ENCODE data around the gene FOXD1. TPM values are rescaled to one million over a fixed set of nuclear protein-coding genes. Genes with fewer than 3 reads are reported as not detected.
A peak's percentile ranks its signal among the peaks of the same experiment; 100 is the strongest.

FOXD1 gene
- total RNA-seq, 3 donors from 2014 or later (not counting 1 experiment from before 2014, with no cell fraction given): 0.31 to 0.63 (median 0.41) TPM

- WGBS (ENCODE audit: insufficient coverage): 23% methylated on average over 2 of the region's 7 CpGs
- peaks cover 16% of the 10 kb centered on the region for H3K4me1 ChIP-seq (ENCODE audit: control insufficient read depth, insufficient read depth, low read length)
- Mint-ChIP-seq H3K36me3 (peaks cover 10% of the 10 kb centered on the region), H3K27me3 (ENCODE audit: low read depth in 2 of 2) (peaks cover 57 to 68% of the 10 kb centered on the region in 2 donors), H3K27ac (no peak overlapping the region), H3K4me1 (peaks cover 11 to 17% of the 10 kb centered on the region in 2 donors), H3K4me3 (peak overlapping the region; percentile 81), H3K9me3 (peaks cover 0 to 1% of the 10 kb centered on the region in 2 donors)
- peak in 1 of 2 donors; percentile 16 for DNase-seq
- H3K36me3 ChIP-seq (ENCODE audit: control insufficient read depth, insufficient read depth, low read length): no peaks in the 10 kb centered on the region
- H3K27me3 ChIP-seq (ENCODE audit: control insufficient read depth, insufficient read depth, low read length): peaks cover 82% of the 10 kb centered on the region
- intact Hi-C loops (cut with micrococcal nuclease): loop anchor here (10.0 kb wide), 1 partner anchor 521 kb away; no protein-coding TSS in a partner anchor
- no peak for ATAC-seq
- no peak overlapping the region for H3K27ac ChIP-seq (ENCODE audit: low read length)
- H3K4me3 ChIP-seq (ENCODE audit: low read length): no peak overlapping the region
- peaks cover 30% of the 10 kb centered on the region for H3K9me3 ChIP-seq (ENCODE audit: control insufficient read depth, insufficient read depth, low read length)
- no peak for TF ChIP-seq CTCF (IDR thresholded peaks at IDR 0.05)
Observed at GRCh38 chr5:73445665-73446630, 2.6 kb downstream of the FOXD1 start.

- Histone ChIP-seq H3K36me3 (ENCODE audit: control insufficient read depth, insufficient read depth, low read length) (no peaks in the 10 kb centered on the region), H3K4me1 (ENCODE audit: control insufficient read depth, insufficient read depth, low read length) (peaks cover 13% of the 10 kb centered on the region), H3K27me3 (ENCODE audit: control insufficient read depth, insufficient read depth, low read length) (peaks cover 79% of the 10 kb centered on the region), H3K4me3 (ENCODE audit: low read length) (no peak overlapping the region), H3K9me3 (ENCODE audit: control insufficient read depth, insufficient read depth, low read length) (peaks cover 27% of the 10 kb centered on the region), H3K27ac (ENCODE audit: low read length) (no peak overlapping the region)
- Mint-ChIP-seq H3K36me3 (peaks cover 5% of the 10 kb centered on the region), H3K27ac (no peak overlapping the region), H3K4me1 (peaks cover 5 to 14% of the 10 kb centered on the region in 2 donors), H3K9me3 (peaks cover 0 to 2% of the 10 kb centered on the region in 2 donors), H3K4me3 (no peak overlapping the region), H3K27me3 (ENCODE audit: low read depth in 2 of 2) (peaks cover 58 to 68% of the 10 kb centered on the region in 2 donors)
- peak in 1 of 2 donors; percentile 9 for DNase-seq
- intact Hi-C loops (cut with micrococcal nuclease): loop anchor here (10.0 kb wide), 1 partner anchor 520 kb away; no protein-coding TSS in a partner anchor
- 13% methylated on average over 33 of the region's 43 CpGs for WGBS (ENCODE audit: insufficient coverage)
- no peak for ATAC-seq
- no peak for TF ChIP-seq CTCF (IDR thresholded peaks at IDR 0.05)
Observed at GRCh38 chr5:73444499-73445438, 3.8 kb downstream of the FOXD1 start.

- Histone ChIP-seq H3K27ac (ENCODE audit: low read length) (no peak overlapping the region), H3K4me1 (ENCODE audit: control insufficient read depth, insufficient read depth, low read length) (peaks cover 11% of the 10 kb centered on the region), H3K36me3 (ENCODE audit: control insufficient read depth, insufficient read depth, low read length) (no peaks in the 10 kb centered on the region), H3K27me3 (ENCODE audit: control insufficient read depth, insufficient read depth, low read length) (peaks cover 79% of the 10 kb centered on the region), H3K9me3 (ENCODE audit: control insufficient read depth, insufficient read depth, low read length) (peaks cover 20% of the 10 kb centered on the region), H3K4me3 (ENCODE audit: low read length) (no peak overlapping the region)
- TF ChIP-seq CTCF (IDR thresholded peaks at IDR 0.05): no peak
- H3K4me1 Mint-ChIP-seq: peaks cover 1 to 12% of the 10 kb centered on the region in 2 donors
- H3K27ac Mint-ChIP-seq: no peak overlapping the region
- WGBS (ENCODE audit: insufficient coverage): 12% methylated on average over 38 of the region's 39 CpGs
- DNase-seq (no peak), ATAC-seq (no peak)
- H3K27me3 Mint-ChIP-seq (ENCODE audit: low read depth in 2 of 2): peaks cover 61 to 72% of the 10 kb centered on the region in 2 donors
- peaks cover 10% of the 10 kb centered on the region for H3K36me3 Mint-ChIP-seq
- no peak overlapping the region for H3K4me3 Mint-ChIP-seq
- H3K9me3 Mint-ChIP-seq: peaks cover 0 to 2% of the 10 kb centered on the region in 2 donors
- intact Hi-C loops (cut with micrococcal nuclease): loop anchor here (10.0 kb wide), 1 partner anchor 519 kb away; no protein-coding TSS in a partner anchor
Observed at GRCh38 chr5:73443829-73444498, 4.6 kb downstream of the FOXD1 start.

All from natural killer cell (primary cell).